Endothelial cell of umbilical vein (primary cell): ENCODE results near the gene BCAN. TPM values are rescaled to one million over a fixed set of nuclear protein-coding genes. Genes with fewer than 3 reads are reported as not detected.

Experiments used
- BruUV-seq: library from RNA; stranded (reverse); fragments of 400-500 nt; replicated peaks from 2 replicates; lab custom pipeline; 2021; lab: Mats Ljungman, UMichigan
- CTCF ChIA-PET: fragments of 300-600, 350-600 bp; sonication (Branson Sonifier 250); formaldehyde crosslinking; loops from one replicate; lab custom pipeline; 2021; ENCODE audit warnings: antibody characterized with exemption, inconsistent platforms; lab: Charles Lee
- POLR2A ChIA-PET: fragments of 300-600, 350-600 bp; sonication (Branson Sonifier 250); formaldehyde crosslinking; loops from one replicate; lab custom pipeline; 2021; ENCODE audit warnings: antibody characterized with exemption, inconsistent platforms; lab: Charles Lee
- DNase-seq: peaks from one replicate; pipeline ENCODE4 v3.0.0-alpha.2; 2011; ENCODE audit warnings: low read depth, low spot score
- FAIRE-seq: peaks from 2 replicates; lab custom pipeline; 2011; peaks lifted over from hg19 to GRCh38; lab: Jason Lieb, UNC
- H2AFZ ChIP-seq: 2 replicates; pipeline ENCODE4 v1.6.0; 2012; ENCODE audit warnings: low read depth, low read length, control low read depth, inconsistent platforms
- H3K27ac ChIP-seq: 2 replicates; pipeline ENCODE4 v1.5.1; 2011; ENCODE audit warnings: low read depth, mild to moderate bottlenecking, control low read depth, low read length, moderate library complexity; ENCODE audit not compliant: insufficient read depth
- H3K27me3 ChIP-seq, 2 experiments: 2 replicates each; pipeline versions ENCODE4 v1.6.0 to v1.6.1; 2011; ENCODE audit warnings: low read length in 2 of 2, mixed read lengths in 1 of 2; ENCODE audit not compliant: control insufficient read depth in 2 of 2, insufficient read depth in 2 of 2
- H3K36me3 ChIP-seq, 2 experiments: 2 replicates in 1 of 2; 3 replicates in 1 of 2; pipeline ENCODE4 v1.5.1; 2011; ENCODE audit warnings: low read length in 2 of 2, mild to moderate bottlenecking in 1 of 2, moderate library complexity in 1 of 2; ENCODE audit not compliant: control insufficient read depth in 2 of 2, insufficient read depth in 2 of 2; ENCODE audit errors: extremely low read depth in 1 of 2
- H3K4me1 ChIP-seq: 3 replicates; pipeline ENCODE4 v1.5.1; 2011; ENCODE audit warnings: mild to moderate bottlenecking, low read length; ENCODE audit not compliant: control insufficient read depth, insufficient read depth; ENCODE audit errors: extremely low read depth
- H3K4me2 ChIP-seq: 2 replicates; pipeline ENCODE4 v1.6.1; 2011; ENCODE audit warnings: low read length, control low read depth, mixed read lengths; ENCODE audit not compliant: insufficient read depth
- H3K4me3 ChIP-seq, 3 experiments: fragments of 200-600 bp in 1 of 3; sonication (generic), shearing (Covaris generic) in 1 of 3; replicated peaks in 1 of 3; 2 replicates each; pipeline ENCODE4 v1.5.1; 2011 to 2016; ENCODE audit warnings: control low read depth in 3 of 3, low read length in 3 of 3, mild to moderate bottlenecking in 2 of 3, inconsistent platforms in 1 of 3, low read depth in 1 of 3, moderate library complexity in 1 of 3; ENCODE audit not compliant: insufficient read depth in 1 of 3
- H3K79me2 ChIP-seq: 2 replicates; pipeline ENCODE4 v1.6.0; 2012; ENCODE audit warnings: low read length, inconsistent platforms; ENCODE audit not compliant: control insufficient read depth, insufficient read depth
- H3K9ac ChIP-seq: replicated peaks from 2 replicates; pipeline ENCODE3; 2011; ENCODE audit warnings: low read length, control low read depth; ENCODE audit not compliant: insufficient read depth; ENCODE audit errors: extremely low read depth
- H3K9me1 ChIP-seq: replicated peaks from 3 replicates; pipeline ENCODE4 v1.6.0; 2011; ENCODE audit warnings: mild to moderate bottlenecking, low read length; ENCODE audit not compliant: control insufficient read depth, insufficient read depth; ENCODE audit errors: extremely low read depth
- H3K9me3 ChIP-seq: replicated peaks from 2 replicates; pipeline ENCODE4 v1.5.1; 2012; ENCODE audit warnings: low read length, inconsistent platforms; ENCODE audit not compliant: control insufficient read depth, insufficient read depth
- H4K20me1 ChIP-seq: replicated peaks from 2 replicates; pipeline ENCODE3; 2011; ENCODE audit warnings: mild to moderate bottlenecking, low read length; ENCODE audit not compliant: control insufficient read depth, insufficient read depth; ENCODE audit errors: extremely low read depth
- EZH2 ChIP-seq: IDR thresholded peaks from 2 replicates; pipeline ENCODE4 v1.6.1; 2012; ENCODE audit warnings: borderline replicate concordance, low read depth, mild to moderate bottlenecking, moderate library complexity, low read length, inconsistent platforms; ENCODE audit not compliant: severe bottlenecking
- FOS ChIP-seq: IDR thresholded peaks from 2 replicates; pipeline ENCODE4 v1.6.1; 2011; ENCODE audit warnings: mild to moderate bottlenecking, low read length, moderate library complexity, borderline replicate concordance; ENCODE audit not compliant: insufficient read depth
- GATA2 ChIP-seq: IDR thresholded peaks from 2 replicates; pipeline ENCODE4 v1.7.0; 2011; ENCODE audit warnings: low read depth, mild to moderate bottlenecking, moderate library complexity, mixed read lengths, low read length; ENCODE audit not compliant: insufficient read length, insufficient read depth
- JUN ChIP-seq: IDR thresholded peaks from 2 replicates; pipeline ENCODE4 v1.6.1; 2011; ENCODE audit warnings: borderline replicate concordance, low read depth; ENCODE audit not compliant: insufficient read length, insufficient read depth
- MYC ChIP-seq: IDR thresholded peaks from one replicate; pipeline ENCODE4 v1.6.1; 2011; ENCODE audit warnings: mild to moderate bottlenecking, low read depth, low read length
- POLR2A ChIP-seq: IDR thresholded peaks from 2 replicates; pipeline ENCODE4 v1.6.1; 2012; ENCODE audit warnings: low read depth, mild to moderate bottlenecking, control low read depth, low read length
- POLR2AphosphoS5 ChIP-seq: IDR thresholded peaks from 2 replicates; pipeline ENCODE4 v1.6.1; 2012; ENCODE audit warnings: low read depth, mild to moderate bottlenecking, control low read depth, low read length, moderate library complexity; ENCODE audit not compliant: insufficient read depth
- dilution Hi-C: fragments of 300-500 bp; cut with MboI; formaldehyde crosslinking; loops from one replicate; pipeline ENCODE4 v1.15.0; 2019; ENCODE audit warnings: low sequenced_read_pairs; ENCODE audit not compliant: extremely low pct_ligation_motif_present
- intact Hi-C: fragments of 100-400 bp; cut with micrococcal nuclease; formaldehyde crosslinking; loops from one replicate; pipeline ENCODE4 v1.10.0; 2022
- polyA plus RNA-seq, 4 experiments: library from polyadenylated mRNA; depleted of rRNA in 3 of 4; stranded (reverse) in 3 of 4; unstranded in 1 of 4; fragments of >200 nt; gene quantifications; 2 replicates each; pipeline versions ENCODE4 v1.2.1 to v1.2.3, GENCODE V29; 2011 to 2012; ENCODE audit warnings: missing spikeins in 1 of 4
- total RNA-seq: library from RNA; stranded (reverse); gene quantifications from 2 replicates; pipeline ENCODE4 v1.2.3, GENCODE V29; 2021
- TF ChIP-seq, protein P1 (sequence below): IDR thresholded peaks from 2 replicates; pipeline ENCODE4 v1.6.1; 2011; ENCODE audit not compliant: insufficient read depth, insufficient read length
- TF ChIP-seq, protein P2 (sequence below), 2 donors: IDR thresholded peaks; 1 replicate in 1 of 2; 2 replicates in 1 of 2; pipeline ENCODE4 v1.5.1; 2011; ENCODE audit warnings: low read length in 2 of 2, mild to moderate bottlenecking in 2 of 2, moderate library complexity in 2 of 2, control low read depth in 1 of 2, inconsistent platforms in 1 of 2, low read depth in 1 of 2; ENCODE audit not compliant: insufficient read depth in 1 of 2; ENCODE audit errors: extremely low read depth in 1 of 2

BCAN gene
- total and polyA plus RNA-seq, 2 donors (not counting 3 experiments of a cell fraction or from before 2014, with no cell fraction given): 0.15 TPM; not detected in 1

DNA sequence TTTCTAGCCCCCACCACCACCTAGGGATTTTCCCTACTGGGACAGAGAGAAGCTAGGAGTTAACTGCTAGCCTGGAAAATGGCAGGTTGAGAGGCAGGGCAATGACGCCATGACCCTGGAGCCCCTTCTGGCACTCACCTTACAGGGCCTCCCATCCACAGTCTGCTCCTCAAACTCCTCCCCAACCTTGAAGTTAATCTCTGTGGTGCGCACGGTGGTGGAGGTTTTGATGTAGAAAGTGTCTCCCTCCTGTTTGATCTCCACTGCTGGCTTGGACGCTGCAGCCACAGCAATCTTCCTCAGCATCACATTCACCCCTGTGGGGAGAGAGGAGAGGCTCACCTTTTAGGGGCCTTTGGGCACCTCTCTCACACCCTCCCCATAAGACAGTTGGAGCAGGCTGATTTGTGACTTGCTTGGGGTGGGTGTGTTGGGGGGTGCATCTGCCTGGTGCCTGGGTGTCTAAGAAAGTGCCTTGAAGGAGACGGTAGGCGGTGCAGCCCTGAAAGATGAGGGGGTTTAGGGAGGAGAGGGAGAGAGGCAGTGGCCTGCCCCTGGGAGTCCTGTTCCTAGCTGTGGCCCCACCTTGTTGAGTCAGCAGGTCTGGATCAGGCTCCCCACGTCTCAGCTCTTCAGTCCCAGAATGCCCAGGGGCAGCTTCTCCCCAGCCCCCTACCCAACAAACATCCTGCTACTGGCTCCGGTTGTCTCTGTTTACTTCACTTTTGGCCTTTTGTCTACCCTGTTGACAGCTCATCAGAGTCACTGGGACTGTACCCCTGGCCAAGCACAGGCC lies 59.0 kb downstream of the BCAN start:
- Histone ChIP-seq H3K4me2 (no peak overlapping the region), H4K20me1 (no peaks in the 10 kb centered on the region), H3K27me3 (peaks cover 0 to 2% of the 10 kb centered on the region in 2 experiments), H3K9me1 (no peaks in the 10 kb centered on the region), H3K27ac (no peak overlapping the region), H3K9me3 (no peaks in the 10 kb centered on the region), H3K4me1 (peaks cover 12% of the 10 kb centered on the region), H2AFZ (no peak overlapping the region), H3K4me3 (no peak overlapping the region), H3K9ac (no peak overlapping the region), H3K79me2 (no peaks in the 10 kb centered on the region), H3K36me3 (no peaks in the 10 kb centered on the region)
- BruUV-seq: no TSS peak
- POLR2A ChIA-PET: no interaction called here
- DNase-seq (no peak), FAIRE-seq (no peak)
- intact Hi-C loops (no loop called here), dilution Hi-C loops (no loop called here)
- CTCF ChIA-PET: interaction anchor here (1.0 to 15.5 kb wide), 7 partner anchors 10 to 190 kb away, joined by 3 to 453 read pairs (median 4); no protein-coding TSS in a partner anchor
- no peak for TF ChIP-seq JUN
- no peak for TF ChIP-seq GATA2
- TF ChIP-seq MYC: no peak
- no peak for TF ChIP-seq EZH2
- no peak for TF ChIP-seq POLR2AphosphoS5
- TF ChIP-seq, protein P1, sequence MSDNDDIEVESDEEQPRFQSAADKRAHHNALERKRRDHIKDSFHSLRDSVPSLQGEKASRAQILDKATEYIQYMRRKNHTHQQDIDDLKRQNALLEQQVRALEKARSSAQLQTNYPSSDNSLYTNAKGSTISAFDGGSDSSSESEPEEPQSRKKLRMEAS: no peak
- TF ChIP-seq, protein P2, sequence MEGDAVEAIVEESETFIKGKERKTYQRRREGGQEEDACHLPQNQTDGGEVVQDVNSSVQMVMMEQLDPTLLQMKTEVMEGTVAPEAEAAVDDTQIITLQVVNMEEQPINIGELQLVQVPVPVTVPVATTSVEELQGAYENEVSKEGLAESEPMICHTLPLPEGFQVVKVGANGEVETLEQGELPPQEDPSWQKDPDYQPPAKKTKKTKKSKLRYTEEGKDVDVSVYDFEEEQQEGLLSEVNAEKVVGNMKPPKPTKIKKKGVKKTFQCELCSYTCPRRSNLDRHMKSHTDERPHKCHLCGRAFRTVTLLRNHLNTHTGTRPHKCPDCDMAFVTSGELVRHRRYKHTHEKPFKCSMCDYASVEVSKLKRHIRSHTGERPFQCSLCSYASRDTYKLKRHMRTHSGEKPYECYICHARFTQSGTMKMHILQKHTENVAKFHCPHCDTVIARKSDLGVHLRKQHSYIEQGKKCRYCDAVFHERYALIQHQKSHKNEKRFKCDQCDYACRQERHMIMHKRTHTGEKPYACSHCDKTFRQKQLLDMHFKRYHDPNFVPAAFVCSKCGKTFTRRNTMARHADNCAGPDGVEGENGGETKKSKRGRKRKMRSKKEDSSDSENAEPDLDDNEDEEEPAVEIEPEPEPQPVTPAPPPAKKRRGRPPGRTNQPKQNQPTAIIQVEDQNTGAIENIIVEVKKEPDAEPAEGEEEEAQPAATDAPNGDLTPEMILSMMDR (IDR thresholded peaks at IDR 0.05; ENCODE audit: extremely low read depth in 1 of 2, insufficient read depth in 1 of 2, low read depth in 1 of 2, low read length in 2 of 2): no peak
- no peak for TF ChIP-seq FOS
- TF ChIP-seq POLR2A: no peak
